Activated naive CD8-positive, alpha-beta T cell (primary cell): ENCODE results near the gene TBX1.

Experiments used
- H3K27ac Mint-ChIP-seq: one replicate; pipeline ENCODE4 v1.8.0; 2021; ENCODE audit warnings: mixed read lengths
- H3K27me3 Mint-ChIP-seq: one replicate; pipeline ENCODE4 v1.8.0; 2021; ENCODE audit warnings: mixed read lengths
- H3K36me3 Mint-ChIP-seq: one replicate; pipeline ENCODE4 v1.8.0; 2021; ENCODE audit warnings: mixed read lengths
- H3K4me1 Mint-ChIP-seq: one replicate; pipeline ENCODE4 v1.8.0; 2021; ENCODE audit warnings: low read depth, mixed read lengths
- H3K4me3 Mint-ChIP-seq: one replicate; pipeline ENCODE4 v1.8.0; 2021; ENCODE audit warnings: mild to moderate bottlenecking, mixed read lengths
- H3K9me3 Mint-ChIP-seq: one replicate; pipeline ENCODE4 v1.8.0; 2021; ENCODE audit warnings: low read depth, mixed read lengths

The TBX1 gene

GRCh38 chr22:19740586-19740985 lies 20.0 kb upstream of the TBX1 start:
- Mint-ChIP-seq H3K27me3 (no peaks in the 10 kb centered on the region), H3K9me3 (no peaks in the 10 kb centered on the region), H3K27ac (no peak overlapping the region), H3K4me1 (no peaks in the 10 kb centered on the region), H3K4me3 (no peak overlapping the region), H3K36me3 (no peaks in the 10 kb centered on the region)

DNA sequence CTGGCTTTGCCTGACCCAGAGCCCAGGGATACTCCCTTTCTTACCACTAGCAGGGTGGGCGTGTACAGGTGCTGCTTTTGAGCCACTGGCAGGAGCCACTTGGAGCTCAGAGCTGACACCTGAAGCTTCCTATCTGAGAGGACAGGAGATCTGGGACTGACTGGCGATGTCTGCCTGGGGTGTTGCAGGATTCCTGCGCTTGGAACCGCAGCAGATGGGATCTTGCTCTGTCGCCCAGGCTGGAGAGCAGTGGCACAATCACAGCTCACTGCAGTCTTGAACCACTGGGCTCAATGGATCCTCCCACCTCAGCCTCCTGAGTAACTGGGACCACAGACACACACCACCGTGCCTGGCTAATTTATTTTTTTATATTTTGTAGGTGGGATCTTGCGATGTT lies 19.5 kb upstream of the TBX1 start:
- Mint-ChIP-seq H3K36me3 (no peaks in the 10 kb centered on the region), H3K9me3 (no peaks in the 10 kb centered on the region), H3K4me3 (no peak overlapping the region), H3K4me1 (no peaks in the 10 kb centered on the region), H3K27ac (no peak overlapping the region), H3K27me3 (no peaks in the 10 kb centered on the region)

- no peak overlapping the region for H3K27ac Mint-ChIP-seq
- H3K4me1 Mint-ChIP-seq: no peaks in the 10 kb centered on the region
- no peaks in the 10 kb centered on the region for H3K36me3 Mint-ChIP-seq
- no peaks in the 10 kb centered on the region for H3K9me3 Mint-ChIP-seq
- H3K27me3 Mint-ChIP-seq: no peaks in the 10 kb centered on the region
- no peak overlapping the region for H3K4me3 Mint-ChIP-seq
Measured at GRCh38 chr22:19742160-19743066, 18.2 kb upstream of the TBX1 start.

DNA sequence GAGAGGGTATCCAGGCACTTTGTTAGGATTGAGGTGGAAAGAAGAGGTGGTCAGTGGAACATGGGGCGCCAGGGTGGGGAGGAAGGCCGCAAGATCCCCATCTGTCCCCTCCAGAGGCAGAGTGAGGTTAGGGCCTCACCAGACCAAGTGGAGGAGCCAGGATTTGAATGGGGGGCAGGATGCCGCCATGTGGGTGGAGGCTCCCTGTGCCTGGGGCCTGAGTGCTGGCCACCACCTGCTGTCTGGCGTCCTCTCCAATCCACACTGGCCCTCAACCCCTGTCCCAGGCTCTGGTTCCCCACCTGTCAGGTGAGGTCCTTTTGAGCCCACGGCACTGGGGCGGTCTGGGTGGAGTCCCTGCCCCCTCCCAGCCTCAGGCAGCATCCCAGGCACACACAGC lies 17.5 kb upstream of the TBX1 start:
- Mint-ChIP-seq H3K4me1 (no peaks in the 10 kb centered on the region), H3K27ac (no peak overlapping the region), H3K4me3 (no peak overlapping the region), H3K27me3 (no peaks in the 10 kb centered on the region), H3K9me3 (no peaks in the 10 kb centered on the region), H3K36me3 (no peaks in the 10 kb centered on the region)

DNA sequence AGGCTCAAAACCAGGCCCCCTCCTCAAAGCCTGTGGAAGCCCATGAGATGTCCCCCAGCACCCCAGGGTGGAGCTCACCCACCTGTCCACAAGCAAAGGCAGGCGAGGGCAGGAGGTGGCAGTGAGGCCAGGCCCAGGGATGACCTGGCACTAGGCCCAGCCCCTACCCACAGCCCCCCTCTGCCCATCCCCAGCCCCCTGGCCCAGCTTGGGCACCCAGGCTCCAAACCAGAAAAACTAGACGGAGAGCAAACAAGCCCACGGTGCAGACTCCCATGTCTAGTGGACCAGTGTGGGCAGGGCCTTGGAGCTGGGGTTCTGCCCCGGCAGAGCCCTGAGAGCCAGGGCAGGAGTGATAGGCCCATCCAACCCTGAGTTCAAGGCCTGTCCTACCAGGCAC lies 16.9 kb upstream of the TBX1 start:
- no peak overlapping the region for H3K27ac Mint-ChIP-seq
- no peaks in the 10 kb centered on the region for H3K27me3 Mint-ChIP-seq
- H3K36me3 Mint-ChIP-seq: no peaks in the 10 kb centered on the region
- H3K9me3 Mint-ChIP-seq: no peaks in the 10 kb centered on the region
- no peaks in the 10 kb centered on the region for H3K4me1 Mint-ChIP-seq
- no peak overlapping the region for H3K4me3 Mint-ChIP-seq

GRCh38 chr22:19744350-19745006 lies 16.1 kb upstream of the TBX1 start:
- H3K27me3 Mint-ChIP-seq: no peaks in the 10 kb centered on the region
- H3K4me1 Mint-ChIP-seq: no peaks in the 10 kb centered on the region
- H3K4me3 Mint-ChIP-seq: no peak overlapping the region
- H3K9me3 Mint-ChIP-seq: no peaks in the 10 kb centered on the region
- no peaks in the 10 kb centered on the region for H3K36me3 Mint-ChIP-seq
- H3K27ac Mint-ChIP-seq: no peak overlapping the region

GRCh38 chr22:19745155-19746101 lies 15.2 kb upstream of the TBX1 start:
- Mint-ChIP-seq H3K27me3 (no peaks in the 10 kb centered on the region), H3K36me3 (no peaks in the 10 kb centered on the region), H3K4me3 (no peak overlapping the region), H3K27ac (no peak overlapping the region), H3K4me1 (no peaks in the 10 kb centered on the region), H3K9me3 (no peaks in the 10 kb centered on the region)

DNA sequence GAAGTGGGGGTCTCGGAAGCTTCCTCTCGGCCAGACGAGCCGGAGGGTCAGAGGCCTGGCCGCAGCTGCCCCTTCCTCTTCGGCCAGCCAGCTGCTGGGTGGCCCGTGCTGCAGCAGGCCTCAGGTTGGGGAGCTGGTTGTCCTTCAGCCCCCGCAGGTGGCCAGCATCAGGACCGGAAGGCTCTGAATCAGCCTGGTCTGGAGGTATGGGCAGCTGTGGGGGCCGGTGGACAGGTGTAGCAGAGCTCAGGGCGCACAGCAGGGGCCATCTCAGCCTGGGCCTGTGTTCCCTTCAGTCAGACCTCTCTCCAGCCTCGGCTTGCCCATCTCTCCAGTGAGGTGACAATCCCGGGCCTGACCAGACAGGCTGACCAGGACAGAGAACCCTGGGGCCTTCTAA lies 13.9 kb upstream of the TBX1 start:
- Mint-ChIP-seq H3K27me3 (no peaks in the 10 kb centered on the region), H3K36me3 (no peaks in the 10 kb centered on the region), H3K9me3 (no peaks in the 10 kb centered on the region), H3K4me1 (no peaks in the 10 kb centered on the region), H3K4me3 (no peak overlapping the region), H3K27ac (no peak overlapping the region)

GRCh38 chr22:19747551-19747950 lies 13.0 kb upstream of the TBX1 start:
- Mint-ChIP-seq H3K4me3 (no peak overlapping the region), H3K4me1 (no peaks in the 10 kb centered on the region), H3K27me3 (no peaks in the 10 kb centered on the region), H3K9me3 (no peaks in the 10 kb centered on the region), H3K36me3 (no peaks in the 10 kb centered on the region), H3K27ac (no peak overlapping the region)

GRCh38 chr22:19748139-19748538 lies 12.4 kb upstream of the TBX1 start:
- peaks cover 5% of the 10 kb centered on the region for H3K27me3 Mint-ChIP-seq
- H3K9me3 Mint-ChIP-seq: no peaks in the 10 kb centered on the region
- no peak overlapping the region for H3K27ac Mint-ChIP-seq
- no peak overlapping the region for H3K4me3 Mint-ChIP-seq
- no peaks in the 10 kb centered on the region for H3K36me3 Mint-ChIP-seq
- H3K4me1 Mint-ChIP-seq: no peaks in the 10 kb centered on the region

GRCh38 chr22:19748991-19749664 lies 11.4 kb upstream of the TBX1 start:
- no peak overlapping the region for H3K4me3 Mint-ChIP-seq
- H3K9me3 Mint-ChIP-seq: no peaks in the 10 kb centered on the region
- peaks cover 10% of the 10 kb centered on the region for H3K27me3 Mint-ChIP-seq
- H3K27ac Mint-ChIP-seq: no peak overlapping the region
- no peaks in the 10 kb centered on the region for H3K36me3 Mint-ChIP-seq
- H3K4me1 Mint-ChIP-seq: no peaks in the 10 kb centered on the region

DNA sequence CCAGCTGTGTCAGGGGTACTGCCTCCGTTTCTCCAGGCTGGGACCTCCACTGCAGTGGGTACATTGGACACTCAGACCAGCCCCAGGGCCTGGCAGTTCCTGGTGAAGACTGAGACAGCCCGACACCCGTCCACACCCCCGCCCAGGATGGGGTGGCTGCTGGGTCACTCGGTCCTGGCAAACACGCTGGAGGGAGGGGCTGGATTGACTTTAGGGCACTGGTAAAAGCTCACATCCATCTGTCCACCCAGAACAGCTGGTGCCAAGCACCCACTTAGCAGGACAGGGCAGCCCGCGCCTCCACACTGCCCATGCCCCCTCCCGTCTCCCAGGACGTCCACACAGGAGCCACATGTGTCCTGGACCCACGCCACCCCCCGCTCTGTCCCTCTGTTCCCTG lies 10.7 kb upstream of the TBX1 start:
- no peak overlapping the region for H3K4me3 Mint-ChIP-seq
- no peaks in the 10 kb centered on the region for H3K36me3 Mint-ChIP-seq
- no peak overlapping the region for H3K27ac Mint-ChIP-seq
- H3K27me3 Mint-ChIP-seq: peaks cover 10% of the 10 kb centered on the region
- no peaks in the 10 kb centered on the region for H3K4me1 Mint-ChIP-seq
- no peaks in the 10 kb centered on the region for H3K9me3 Mint-ChIP-seq

DNA sequence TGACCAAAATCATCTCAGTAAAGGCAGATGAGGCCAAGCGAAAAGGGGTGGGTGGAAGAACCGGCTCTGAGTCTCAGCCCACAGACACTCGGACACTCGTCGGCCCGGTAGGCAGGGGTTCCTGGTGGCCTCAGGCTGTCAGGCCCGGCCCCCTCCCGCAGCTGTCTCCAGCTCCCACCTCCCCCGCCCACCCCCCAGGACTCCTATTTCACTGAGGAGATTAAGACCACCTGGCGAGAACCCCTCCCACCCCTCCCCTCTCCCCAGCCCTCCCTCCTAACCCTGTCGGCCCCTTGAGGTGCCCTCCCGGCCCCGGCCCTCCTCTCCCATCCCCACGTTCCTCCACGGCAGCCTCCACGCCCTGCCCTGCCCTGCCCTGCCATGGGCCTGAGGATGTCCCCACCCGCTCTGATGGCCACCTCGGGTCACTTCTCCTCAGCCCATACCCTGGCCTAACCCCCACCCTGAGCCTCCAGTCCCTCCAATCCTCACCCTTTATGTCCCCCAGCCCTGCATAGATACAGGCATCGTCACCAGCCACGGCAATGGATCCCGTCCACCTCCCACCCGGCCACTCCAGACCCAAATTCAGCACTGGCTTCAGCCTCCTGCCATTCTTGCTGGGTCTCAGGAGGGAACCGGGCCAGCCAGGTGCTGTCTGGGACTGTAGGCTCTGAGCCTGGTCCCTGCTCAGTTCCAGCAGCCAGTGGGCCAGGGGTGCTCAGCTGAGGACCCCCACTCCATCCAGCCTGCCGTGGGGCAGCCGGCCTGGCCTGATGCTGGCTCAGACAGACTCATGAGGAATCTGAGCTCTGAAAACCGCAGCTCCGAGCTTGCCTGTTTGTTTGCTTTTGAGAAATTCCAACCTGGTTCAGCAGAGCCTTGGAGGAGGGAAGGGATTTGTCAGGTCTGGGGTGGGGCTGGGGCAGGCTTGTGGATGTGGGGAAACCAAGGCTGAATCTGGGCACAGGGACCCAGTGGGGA lies 9.8 kb upstream of the TBX1 start:
- Mint-ChIP-seq H3K9me3 (no peaks in the 10 kb centered on the region), H3K4me1 (peaks cover 3% of the 10 kb centered on the region), H3K36me3 (no peaks in the 10 kb centered on the region), H3K27me3 (peaks cover 12% of the 10 kb centered on the region), H3K4me3 (no peak overlapping the region), H3K27ac (no peak overlapping the region)
